ENCODE measurements around the gene LETM1.

GRCh38 chr4:1815997-1816860 is 39.7 kb downstream of the LETM1 start:
- TF ChIP-seq EP300 (IDR thresholded peaks at IDR 0.05) (no peak), CTCF (IDR thresholded peaks at IDR 0.05) (no peak), POLR2AphosphoS5 (IDR thresholded peaks at IDR 0.05) (no peak), POLR2A (IDR thresholded peaks at IDR 0.05) (no peak)

Data from upper lobe of left lung (tissue), 4 donors.